ENCODE results near the gene SFXN2. TPM values are rescaled to one million over a fixed set of nuclear protein-coding genes. Genes with fewer than 3 reads are reported as not detected.

The SFXN2 gene
- polyA plus RNA-seq, 2 of the 4 experiments (the other 2 are of a cell fraction): 5.6 to 7.4 TPM

GRCh38 chr10:102777711-102778453 is 63.4 kb downstream of the SFXN2 start:
- CTCF ChIA-PET: interaction anchor here (0.8 to 1.7 kb wide), 3 partner anchors 9 to 276 kb away, joined by 3 to 4 read pairs (median 3); no protein-coding TSS in a partner anchor
- Histone ChIP-seq H3K9me3 (no peaks in the 10 kb centered on the region), H3K4me3 (no peak overlapping the region), H3K27ac (no peak overlapping the region), H3K4me2 (no peak overlapping the region), H3K4me1 (peaks cover 10% of the 10 kb centered on the region; the same call in 1 of the 3 replicates)
- ATAC-seq: no peak
- WGBS (ENCODE audit: missing lambda C conversion rate): 91% methylated on average over 17 of the region's 17 CpGs
- no peak for TF ChIP-seq HES2 (IDR thresholded peaks at IDR 0.05)
- TF ChIP-seq BHLHE40 (IDR thresholded peaks at IDR 0.05; ENCODE audit: low read depth, low read length): no peak
- TF ChIP-seq HEYL (CRISPR knock-in tag; IDR thresholded peaks at IDR 0.05): no peak
- TF ChIP-seq FOXS1 (CRISPR knock-in tag; IDR thresholded peaks at IDR 0.05): no peak
- TF ChIP-seq POLR2A (IDR thresholded peaks at IDR 0.05; ENCODE audit: low read length): no peak
- TF ChIP-seq GATA3 (IDR thresholded peaks at IDR 0.05; ENCODE audit: borderline replicate concordance): no peak
- TF ChIP-seq JUN (IDR thresholded peaks at IDR 0.05): no peak
- no peak for TF ChIP-seq FOSL2 (IDR thresholded peaks at IDR 0.05)
- no peak for TF ChIP-seq FOSL2 (CRISPR knock-in tag; IDR thresholded peaks at IDR 0.05)
- POLR2A ChIA-PET: interaction anchor here (0.9 kb wide), 1 partner anchor 9 kb away, joined by 5 read pairs; no protein-coding TSS in a partner anchor
- no peak for FAIRE-seq
- no peak for DNase-seq (ENCODE audit: low read depth in 1 of 2, low spot score in 1 of 2)

- POLR2A ChIA-PET: no interaction called here
- CTCF ChIA-PET: interaction anchor here (1.7 kb wide), 1 partner anchor 57 kb away, joined by 3 read pairs; no protein-coding TSS in a partner anchor
- DNase-seq (ENCODE audit: low read depth in 1 of 2, low spot score in 1 of 2): no peak
- 90% methylated on average over 2 of the region's 2 CpGs for WGBS (ENCODE audit: missing lambda C conversion rate)
- Histone ChIP-seq H3K4me3 (no peak overlapping the region), H3K27ac (no peak overlapping the region), H3K4me2 (no peak overlapping the region), H3K4me1 (peaks cover 10% of the 10 kb centered on the region; the same call in 1 of the 3 replicates), H3K9me3 (no peaks in the 10 kb centered on the region)
- no peak for ATAC-seq
- no peak for FAIRE-seq
- no peak for TF ChIP-seq MAFK (IDR thresholded peaks at IDR 0.05; ENCODE audit: partially characterized antibody)
- no peak for TF ChIP-seq CBX2 (IDR thresholded peaks at IDR 0.05; ENCODE audit: borderline replicate concordance, low read depth)
- no peak for TF ChIP-seq NR3C1 (IDR thresholded peaks at IDR 0.05)
- no peak for TF ChIP-seq EHMT2 (IDR thresholded peaks at IDR 0.05; ENCODE audit: low read depth)
- no peak for TF ChIP-seq REST (IDR thresholded peaks at IDR 0.05)
- TF ChIP-seq FOSB (CRISPR knock-in tag; IDR thresholded peaks at IDR 0.05): no peak
- no peak for TF ChIP-seq POLR2AphosphoS2 (conservative IDR thresholded peaks at IDR 0.05; ENCODE audit: low read length)
- no peak for TF ChIP-seq SMC3 (IDR thresholded peaks at IDR 0.05)
- TF ChIP-seq HDAC2 (IDR thresholded peaks at IDR 0.05): no peak
- no peak for TF ChIP-seq PBX3 (IDR thresholded peaks at IDR 0.05)
- no peak for TF ChIP-seq PHF8 (IDR thresholded peaks at IDR 0.05; ENCODE audit: borderline replicate concordance, low read depth)
- no peak for TF ChIP-seq EHF (CRISPR knock-in tag; IDR thresholded peaks at IDR 0.05)
- no peak for TF ChIP-seq HMGXB4 (CRISPR knock-in tag; IDR thresholded peaks at IDR 0.05; ENCODE audit: borderline replicate concordance)
- TF ChIP-seq CHD4 (IDR thresholded peaks at IDR 0.05; ENCODE audit: borderline replicate concordance): no peak
Measured at GRCh38 chr10:102778781-102779180, 64.3 kb downstream of the SFXN2 start.
